HEK293 (cell line): Measurements from ENCODE around the gene RMDN3.
A peak's percentile ranks its signal among the peaks of the same experiment; 100 is the strongest.

Source experiments
- CTCF ChIA-PET: fragments of 350-600 bp; formaldehyde crosslinking; extraction: SDS; loops from one replicate; lab custom pipeline; 2021; ENCODE audit warnings: antibody characterized with exemption; lab: Yijun Ruan, JAX
- POLR2A ChIA-PET: fragments of 300-600 bp; formaldehyde crosslinking; extraction: SDS; loops from one replicate; lab custom pipeline; 2020; ENCODE audit warnings: antibody characterized with exemption, inconsistent platforms; lab: Yijun Ruan, JAX
- H3K27ac ChIP-seq: fragments of 200-500 bp; sonication (Bioruptor generic); 2 replicates; pipeline ENCODE4 v1.5.1; 2014; ENCODE audit warnings: low read depth, low read length, control low read depth, inconsistent platforms; ENCODE audit errors: extremely low read depth
- H3K36me3 ChIP-seq, 2 experiments: fragments of 200-500 bp in 1 of 2; sonication (Bioruptor generic) in 1 of 2; 1 replicate in 1 of 2; 2 replicates in 1 of 2; pipeline ENCODE4 v1.5.1; 2014 to 2017; ENCODE audit warnings: inconsistent platforms in 2 of 2, low read length in 2 of 2; ENCODE audit not compliant: control insufficient read depth in 2 of 2, insufficient read depth in 1 of 2
- H3K4me1 ChIP-seq: fragments of 200-500 bp; sonication (Bioruptor generic); 2 replicates; pipeline ENCODE4 v1.5.1; 2014; ENCODE audit warnings: mild to moderate bottlenecking, low read length, inconsistent platforms; ENCODE audit not compliant: control insufficient read depth, insufficient read depth
- H3K4me3 ChIP-seq: 2 replicates; pipeline ENCODE4 v1.5.1; 2011; ENCODE audit warnings: low read depth, mild to moderate bottlenecking, control low read depth, low read length, moderate library complexity
- H3K9me3 ChIP-seq: fragments of 200-500 bp; sonication (Bioruptor generic); 2 replicates; pipeline ENCODE4 v1.5.1; 2014; ENCODE audit warnings: low read depth, low read length, inconsistent platforms; ENCODE audit not compliant: control insufficient read depth, insufficient read depth
- EGR2 ChIP-seq: fragments of 450-650 bp; formaldehyde crosslinking; IDR thresholded peaks from 2 replicates; pipeline ENCODE4 v1.5.1; 2016; ENCODE audit warnings: low read depth, missing biosample characterization, missing genetic modification characterization
- GFI1B ChIP-seq: fragments of 450-650 bp; formaldehyde crosslinking; IDR thresholded peaks from 2 replicates; pipeline ENCODE4 v1.5.1; 2016; ENCODE audit warnings: missing biosample characterization, missing genetic modification characterization
- KLF7 ChIP-seq: fragments of 450-650 bp; formaldehyde crosslinking; IDR thresholded peaks from 2 replicates; pipeline ENCODE4 v1.5.1; 2016; ENCODE audit warnings: missing biosample characterization, missing genetic modification characterization, borderline replicate concordance
- MEIS1 ChIP-seq: sonication (generic); formaldehyde crosslinking; IDR thresholded peaks from 2 replicates; pipeline ENCODE4 v1.8.1; 2022; ENCODE audit warnings: missing genetic modification reagents, mild to moderate bottlenecking, borderline replicate concordance
- OSR2 ChIP-seq: fragments of 450-650 bp; formaldehyde crosslinking; IDR thresholded peaks from 2 replicates; pipeline ENCODE4 v1.5.1; 2016; ENCODE audit warnings: missing biosample characterization, missing genetic modification characterization
- PRDM1 ChIP-seq: fragments of 450-650 bp; formaldehyde crosslinking; IDR thresholded peaks from 2 replicates; pipeline ENCODE4; 2016; ENCODE audit warnings: missing biosample characterization, missing genetic modification characterization
- SP7 ChIP-seq: fragments of 450-650 bp; formaldehyde crosslinking; IDR thresholded peaks from 2 replicates; pipeline ENCODE4 v1.5.1; 2016; ENCODE audit warnings: missing biosample characterization, missing genetic modification characterization
- YY2 ChIP-seq: fragments of 450-650 bp; formaldehyde crosslinking; IDR thresholded peaks from 2 replicates; pipeline ENCODE4 v1.5.1; 2016; ENCODE audit warnings: missing biosample characterization, missing genetic modification characterization
- ZBTB20 ChIP-seq: fragments of 450-650 bp; formaldehyde crosslinking; IDR thresholded peaks from 2 replicates; pipeline ENCODE4 v1.5.1; 2016; ENCODE audit warnings: missing biosample characterization, missing genetic modification characterization
- ZBTB48 ChIP-seq: fragments of 450-650 bp; formaldehyde crosslinking; IDR thresholded peaks from 2 replicates; pipeline ENCODE4 v1.5.1; 2016; ENCODE audit warnings: missing biosample characterization, missing genetic modification characterization
- ZEB2 ChIP-seq: fragments of 450-650 bp; formaldehyde crosslinking; IDR thresholded peaks from 2 replicates; pipeline ENCODE4 v1.5.1; 2016; ENCODE audit warnings: missing biosample characterization, missing genetic modification characterization
- ZIC2 ChIP-seq: fragments of 450-650 bp; formaldehyde crosslinking; IDR thresholded peaks from 2 replicates; pipeline ENCODE4 v1.5.1; 2016; ENCODE audit warnings: missing biosample characterization, missing genetic modification characterization
- ZNF10 ChIP-seq: fragments of 450-650 bp; formaldehyde crosslinking; IDR thresholded peaks from 2 replicates; pipeline ENCODE4 v1.5.1; 2017; ENCODE audit warnings: missing biosample characterization, missing genetic modification characterization
- ZNF140 ChIP-seq: fragments of 450-650 bp; formaldehyde crosslinking; IDR thresholded peaks from 2 replicates; pipeline ENCODE4 v1.5.1; 2016; ENCODE audit warnings: missing biosample characterization, missing genetic modification characterization
- ZNF175 ChIP-seq: fragments of 450-650 bp; formaldehyde crosslinking; IDR thresholded peaks from 2 replicates; pipeline ENCODE4 v1.5.1; 2016; ENCODE audit warnings: missing biosample characterization, missing genetic modification characterization
- ZNF19 ChIP-seq: fragments of 450-650 bp; formaldehyde crosslinking; IDR thresholded peaks from 2 replicates; pipeline ENCODE4; 2016; ENCODE audit warnings: missing biosample characterization, missing genetic modification characterization, low read depth
- ZNF24 ChIP-seq: fragments of 450-650 bp; formaldehyde crosslinking; IDR thresholded peaks from 2 replicates; pipeline ENCODE4 v1.5.1; 2016; ENCODE audit warnings: missing biosample characterization, missing genetic modification characterization
- ZNF350 ChIP-seq: fragments of 450-650 bp; formaldehyde crosslinking; IDR thresholded peaks from 2 replicates; pipeline ENCODE4 v1.5.0; 2017; ENCODE audit warnings: missing biosample characterization, mild to moderate bottlenecking, missing genetic modification characterization
- ZNF416 ChIP-seq: fragments of 450-650 bp; formaldehyde crosslinking; IDR thresholded peaks from 2 replicates; pipeline ENCODE4 v1.5.1; 2016; ENCODE audit warnings: missing biosample characterization, missing genetic modification characterization
- ZNF423 ChIP-seq: fragments of 450-650 bp; formaldehyde crosslinking; IDR thresholded peaks from 2 replicates; pipeline ENCODE4 v1.5.1; 2016; ENCODE audit warnings: missing biosample characterization, missing genetic modification characterization
- ZNF501 ChIP-seq: fragments of 450-650 bp; formaldehyde crosslinking; IDR thresholded peaks from 2 replicates; pipeline ENCODE4 v1.5.1; 2016; ENCODE audit warnings: missing biosample characterization, missing genetic modification characterization
- ZNF596 ChIP-seq: fragments of 450-650 bp; IDR thresholded peaks from 2 replicates; pipeline ENCODE4 v1.5.0; 2018; ENCODE audit warnings: missing biosample characterization, mild to moderate bottlenecking, missing genetic modification characterization, moderate library complexity
- ZNF600 ChIP-seq: fragments of 450-650 bp; formaldehyde crosslinking; IDR thresholded peaks from 2 replicates; pipeline ENCODE4 v1.5.1; 2016; ENCODE audit warnings: missing biosample characterization, missing genetic modification characterization
- ZNF654 ChIP-seq: fragments of 450-650 bp; formaldehyde crosslinking; IDR thresholded peaks from 2 replicates; pipeline ENCODE4 v1.5.1; 2016; ENCODE audit warnings: low read depth, missing biosample characterization, missing genetic modification characterization
- ZNF660 ChIP-seq: fragments of 450-650 bp; IDR thresholded peaks from 2 replicates; pipeline ENCODE4 v1.5.1; 2018; ENCODE audit warnings: missing biosample characterization, mild to moderate bottlenecking, missing genetic modification characterization
- ZNF843 ChIP-seq: fragments of 450-650 bp; formaldehyde crosslinking; IDR thresholded peaks from 2 replicates; pipeline ENCODE4 v1.5.1; 2016; ENCODE audit warnings: missing biosample characterization, missing genetic modification characterization
- ZSCAN30 ChIP-seq: fragments of 450-650 bp; IDR thresholded peaks from 2 replicates; pipeline ENCODE4 v1.5.1; 2018; ENCODE audit warnings: missing biosample characterization, mild to moderate bottlenecking, missing genetic modification characterization, moderate library complexity
- TF ChIP-seq, protein P1 (sequence below): fragments of 450-650 bp; formaldehyde crosslinking; IDR thresholded peaks from 2 replicates; pipeline ENCODE4 v1.5.1; 2017; ENCODE audit warnings: missing biosample characterization, missing genetic modification characterization
- TF ChIP-seq, protein P2 (sequence below): fragments of 450-650 bp; IDR thresholded peaks from 2 replicates; pipeline ENCODE4 v1.5.1; 2018; ENCODE audit warnings: missing biosample characterization, missing genetic modification characterization
- TF ChIP-seq, protein P3 (sequence below): fragments of 450-650 bp; formaldehyde crosslinking; IDR thresholded peaks from 2 replicates; pipeline ENCODE4 v1.5.1; 2016; ENCODE audit warnings: missing biosample characterization, missing genetic modification characterization
- TF ChIP-seq, protein P4 (sequence below): sonication (generic); formaldehyde crosslinking; IDR thresholded peaks from 2 replicates; pipeline ENCODE4 v1.8.1; 2022; ENCODE audit warnings: mild to moderate bottlenecking, moderate library complexity, missing genetic modification reagents

The RMDN3 gene

DNA sequence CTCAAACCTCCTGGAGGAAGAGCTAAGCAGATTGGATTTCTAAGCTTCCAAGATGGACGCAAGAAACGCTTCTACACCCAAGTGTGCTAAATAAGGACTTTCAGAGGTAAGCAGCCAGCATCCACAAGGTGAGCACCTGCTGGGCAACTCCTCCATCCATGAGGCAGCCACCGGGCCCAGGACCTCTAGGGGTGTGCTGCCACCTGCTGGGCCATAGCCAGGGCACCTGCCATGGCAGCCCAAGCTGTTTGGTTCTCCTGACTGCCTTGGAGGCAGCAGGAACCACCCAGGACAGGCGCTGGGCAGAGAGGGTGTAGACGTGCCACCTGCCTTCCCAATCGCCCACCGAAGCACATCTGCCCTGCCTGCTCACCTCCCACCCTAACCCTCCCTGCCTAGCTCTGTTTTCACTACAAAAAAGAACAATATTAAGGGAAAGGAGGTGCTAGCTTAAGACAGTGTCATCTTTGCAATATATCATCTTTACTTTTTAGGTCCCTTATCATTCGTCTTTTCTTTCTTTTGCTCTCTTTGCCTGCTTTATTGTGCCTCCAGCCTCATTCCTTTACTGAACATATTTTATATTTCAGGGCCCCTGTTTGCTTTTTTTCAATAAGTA is 27.7 kb upstream of the RMDN3 start:
- CTCF ChIA-PET, result interaction anchor here (0.7 to 2.0 kb wide), 20 partner anchors 9 to 325 kb away, joined by 3 to 18 read pairs (median 5); partner anchors contain the start of genes C15orf62 and VPS18
- Histone ChIP-seq H3K9me3 (no peaks in the 10 kb centered on the region), H3K36me3 (peaks cover 6 to 20% of the 10 kb centered on the region in 2 experiments; a peak in 2 of 3 replicates), H3K4me1 (peaks cover 6% of the 10 kb centered on the region), H3K4me3 (no peak overlapping the region), H3K27ac (no peak overlapping the region)
- TF ChIP-seq, protein P1, sequence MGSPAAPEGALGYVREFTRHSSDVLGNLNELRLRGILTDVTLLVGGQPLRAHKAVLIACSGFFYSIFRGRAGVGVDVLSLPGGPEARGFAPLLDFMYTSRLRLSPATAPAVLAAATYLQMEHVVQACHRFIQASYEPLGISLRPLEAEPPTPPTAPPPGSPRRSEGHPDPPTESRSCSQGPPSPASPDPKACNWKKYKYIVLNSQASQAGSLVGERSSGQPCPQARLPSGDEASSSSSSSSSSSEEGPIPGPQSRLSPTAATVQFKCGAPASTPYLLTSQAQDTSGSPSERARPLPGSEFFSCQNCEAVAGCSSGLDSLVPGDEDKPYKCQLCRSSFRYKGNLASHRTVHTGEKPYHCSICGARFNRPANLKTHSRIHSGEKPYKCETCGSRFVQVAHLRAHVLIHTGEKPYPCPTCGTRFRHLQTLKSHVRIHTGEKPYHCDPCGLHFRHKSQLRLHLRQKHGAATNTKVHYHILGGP, result no peak
- TF ChIP-seq ZNF19 (tag by site-specific recombination), result no peak
- no peak for TF ChIP-seq ZBTB48 (tag by site-specific recombination)
- TF ChIP-seq ZBTB20 (tag by site-specific recombination), result no peak
- TF ChIP-seq YY2 (tag by site-specific recombination), result peak; percentile 34; the same call in 1 of the 2 replicates
- TF ChIP-seq ZNF660 (tag by site-specific recombination), result 0 out of 2 replicates have a peak, but pooled peaks have one; percentile 20
- TF ChIP-seq EGR2, result no peak
- TF ChIP-seq KLF7 (tag by site-specific recombination), result no peak
- TF ChIP-seq, protein P2, sequence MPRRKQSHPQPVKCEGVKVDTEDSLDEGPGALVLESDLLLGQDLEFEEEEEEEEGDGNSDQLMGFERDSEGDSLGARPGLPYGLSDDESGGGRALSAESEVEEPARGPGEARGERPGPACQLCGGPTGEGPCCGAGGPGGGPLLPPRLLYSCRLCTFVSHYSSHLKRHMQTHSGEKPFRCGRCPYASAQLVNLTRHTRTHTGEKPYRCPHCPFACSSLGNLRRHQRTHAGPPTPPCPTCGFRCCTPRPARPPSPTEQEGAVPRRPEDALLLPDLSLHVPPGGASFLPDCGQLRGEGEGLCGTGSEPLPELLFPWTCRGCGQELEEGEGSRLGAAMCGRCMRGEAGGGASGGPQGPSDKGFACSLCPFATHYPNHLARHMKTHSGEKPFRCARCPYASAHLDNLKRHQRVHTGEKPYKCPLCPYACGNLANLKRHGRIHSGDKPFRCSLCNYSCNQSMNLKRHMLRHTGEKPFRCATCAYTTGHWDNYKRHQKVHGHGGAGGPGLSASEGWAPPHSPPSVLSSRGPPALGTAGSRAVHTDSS (tag by site-specific recombination), result no peak
- TF ChIP-seq ZNF654 (tag by site-specific recombination), result peak; percentile 74
- TF ChIP-seq ZNF843 (tag by site-specific recombination), result no peak
- no peak for TF ChIP-seq ZNF596 (tag by site-specific recombination)
- TF ChIP-seq ZNF10 (tag by site-specific recombination), result peak; percentile 37; the same call in 1 of the 2 replicates
- 0 out of 2 replicates have a peak, but pooled peaks have one; percentile 20 for TF ChIP-seq ZNF600 (tag by site-specific recombination)
- TF ChIP-seq SP7, result peak; percentile 38; the same call in 1 of the 2 replicates
- TF ChIP-seq ZSCAN30 (tag by site-specific recombination), result peak; percentile 79; the same call in 1 of the 2 replicates
- TF ChIP-seq, protein P3, sequence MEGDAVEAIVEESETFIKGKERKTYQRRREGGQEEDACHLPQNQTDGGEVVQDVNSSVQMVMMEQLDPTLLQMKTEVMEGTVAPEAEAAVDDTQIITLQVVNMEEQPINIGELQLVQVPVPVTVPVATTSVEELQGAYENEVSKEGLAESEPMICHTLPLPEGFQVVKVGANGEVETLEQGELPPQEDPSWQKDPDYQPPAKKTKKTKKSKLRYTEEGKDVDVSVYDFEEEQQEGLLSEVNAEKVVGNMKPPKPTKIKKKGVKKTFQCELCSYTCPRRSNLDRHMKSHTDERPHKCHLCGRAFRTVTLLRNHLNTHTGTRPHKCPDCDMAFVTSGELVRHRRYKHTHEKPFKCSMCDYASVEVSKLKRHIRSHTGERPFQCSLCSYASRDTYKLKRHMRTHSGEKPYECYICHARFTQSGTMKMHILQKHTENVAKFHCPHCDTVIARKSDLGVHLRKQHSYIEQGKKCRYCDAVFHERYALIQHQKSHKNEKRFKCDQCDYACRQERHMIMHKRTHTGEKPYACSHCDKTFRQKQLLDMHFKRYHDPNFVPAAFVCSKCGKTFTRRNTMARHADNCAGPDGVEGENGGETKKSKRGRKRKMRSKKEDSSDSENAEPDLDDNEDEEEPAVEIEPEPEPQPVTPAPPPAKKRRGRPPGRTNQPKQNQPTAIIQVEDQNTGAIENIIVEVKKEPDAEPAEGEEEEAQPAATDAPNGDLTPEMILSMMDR, result peak; percentile 87
- no peak for TF ChIP-seq PRDM1 (tag by site-specific recombination)
- TF ChIP-seq OSR2 (tag by site-specific recombination), result no peak
- peak; percentile 66 for TF ChIP-seq ZIC2
- POLR2A ChIA-PET, result interaction anchor here (0.6 to 1.2 kb wide), 4 partner anchors 22 to 184 kb away, joined by 3 to 5 read pairs (median 4); partner anchors contain the start of gene SPINT1

DNA sequence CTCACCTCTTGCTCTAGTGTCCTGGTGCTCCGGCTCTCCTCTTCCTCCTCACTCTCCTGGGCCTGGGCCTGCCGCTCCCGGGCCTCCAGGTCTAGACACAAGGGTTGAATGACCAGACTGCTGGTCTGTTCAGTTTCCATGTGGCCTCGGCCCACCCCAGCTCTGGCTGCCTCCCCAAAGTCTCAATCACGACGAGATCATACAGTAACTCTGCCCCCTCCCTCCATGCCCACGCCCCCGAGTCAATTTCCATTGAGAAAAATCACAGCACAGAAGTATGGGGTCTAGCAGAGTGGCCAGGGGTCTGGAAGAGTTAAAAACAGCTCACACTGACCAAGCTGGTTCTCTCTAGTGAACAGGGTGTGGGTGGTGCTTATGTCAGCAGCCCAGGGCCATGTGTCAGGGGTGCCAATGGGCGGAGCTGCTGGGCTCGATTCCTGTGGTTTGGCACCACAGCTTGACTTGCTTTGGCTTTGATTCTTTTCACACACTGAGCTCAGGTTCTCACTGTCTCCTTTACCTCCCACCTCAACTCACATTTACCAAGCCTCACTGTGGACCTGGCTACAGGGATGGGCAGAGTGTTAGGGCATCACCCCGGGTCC is 21.6 kb upstream of the RMDN3 start:
- peaks cover 12 to 65% of the 10 kb centered on the region in 2 experiments; a peak in 2 of 3 replicates for H3K36me3 ChIP-seq
- CTCF ChIA-PET, result interaction anchor here (0.5 to 1.1 kb wide), 3 partner anchors 8 to 82 kb away, joined by 3 to 5 read pairs (median 3); no protein-coding TSS in a partner anchor
- POLR2A ChIA-PET, result no interaction called here
- H3K4me3 ChIP-seq, result no peak overlapping the region
- H3K4me1 ChIP-seq, result no peaks in the 10 kb centered on the region
- no peaks in the 10 kb centered on the region for H3K9me3 ChIP-seq
- no peak overlapping the region for H3K27ac ChIP-seq
- TF ChIP-seq, protein P4, sequence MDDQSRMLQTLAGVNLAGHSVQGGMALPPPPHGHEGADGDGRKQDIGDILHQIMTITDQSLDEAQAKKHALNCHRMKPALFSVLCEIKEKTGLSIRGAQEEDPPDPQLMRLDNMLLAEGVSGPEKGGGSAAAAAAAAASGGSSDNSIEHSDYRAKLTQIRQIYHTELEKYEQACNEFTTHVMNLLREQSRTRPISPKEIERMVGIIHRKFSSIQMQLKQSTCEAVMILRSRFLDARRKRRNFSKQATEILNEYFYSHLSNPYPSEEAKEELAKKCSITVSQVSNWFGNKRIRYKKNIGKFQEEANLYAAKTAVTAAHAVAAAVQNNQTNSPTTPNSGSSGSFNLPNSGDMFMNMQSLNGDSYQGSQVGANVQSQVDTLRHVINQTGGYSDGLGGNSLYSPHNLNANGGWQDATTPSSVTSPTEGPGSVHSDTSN, result no peak
- TF ChIP-seq ZNF175 (no peak), GFI1B (no peak), ZNF350 (tag by site-specific recombination) (no peak), MEIS1 (CRISPR knock-in tag) (no peak), ZNF140 (tag by site-specific recombination) (no peak), ZNF24 (no peak), PRDM1 (tag by site-specific recombination) (no peak), ZEB2 (tag by site-specific recombination) (no peak), SP7 (no peak), ZNF843 (tag by site-specific recombination) (no peak), ZNF416 (tag by site-specific recombination) (no peak), ZNF501 (tag by site-specific recombination) (no peak), ZNF423 (tag by site-specific recombination) (no peak)
